Thoracic aorta (tissue), 2 donors: ENCODE data around the gene PTGDR2. TPM values are rescaled to one million over a fixed set of nuclear protein-coding genes. Genes with fewer than 3 reads are reported as not detected.
A peak's percentile ranks its signal among the peaks of the same experiment; 100 is the strongest.

ENCODE experiments used
- ATAC-seq: fragments of 150-250 bp; one replicate; pipeline ENCODE4 v1.8.0; 2017; ENCODE audit warnings: low read depth; ENCODE audit not compliant: insufficient number of reproducible peaks, low FRiP score
- DNase-seq: peaks from one replicate; pipeline ENCODE4 v3.0.0-alpha.2; 2020; ENCODE audit warnings: low spot score
- H3K27ac ChIP-seq, 2 donors: fragments of 200-600 bp; sonication (generic); 1 replicate in 1 of 2; 2 replicates in 1 of 2; pipeline ENCODE4 v1.5.1; 2016; ENCODE audit warnings: mild to moderate bottlenecking in 2 of 2, moderate library complexity in 2 of 2
- H3K27me3 ChIP-seq: fragments of 200-600 bp; sonication (generic); replicated peaks from 2 replicates; pipeline ENCODE4 v1.6.0; 2016; ENCODE audit warnings: mild to moderate bottlenecking; ENCODE audit not compliant: insufficient read depth
- H3K36me3 ChIP-seq: fragments of 200-600 bp; sonication (generic); one replicate; pipeline ENCODE4 v1.5.1; 2016
- H3K4me1 ChIP-seq, 2 donors: fragments of 200-600 bp; sonication (generic); 1 replicate in 1 of 2; 2 replicates in 1 of 2; pipeline versions ENCODE4 v1.5.1 to v1.6.0; 2016; ENCODE audit warnings: low read depth in 2 of 2, mild to moderate bottlenecking in 1 of 2; ENCODE audit not compliant: control insufficient read depth in 1 of 2
- H3K4me3 ChIP-seq: fragments of 200-600 bp; sonication (generic); 2 replicates; pipeline ENCODE4 v1.5.1; 2016; ENCODE audit warnings: mild to moderate bottlenecking
- H3K9me3 ChIP-seq: fragments of 200-600 bp; sonication (generic); 2 replicates; pipeline ENCODE4 v1.5.1; 2016
- total RNA-seq, 2 donors: library from RNA; depleted of rRNA; stranded (reverse); fragments of >200 nt; gene quantifications; one replicate each; pipeline versions ENCODE4 v1.1.0 to v1.2.3, GENCODE V29; 2016
- TF ChIP-seq, protein P1 (sequence below): fragments of 200-600 bp; sonication (generic); IDR thresholded peaks from one replicate; pipeline ENCODE4 v1.5.1; 2019; ENCODE audit warnings: antibody characterized with exemption

The PTGDR2 gene
- total RNA-seq: under 1 TPM; 0.21 to 0.68 TPM

DNA sequence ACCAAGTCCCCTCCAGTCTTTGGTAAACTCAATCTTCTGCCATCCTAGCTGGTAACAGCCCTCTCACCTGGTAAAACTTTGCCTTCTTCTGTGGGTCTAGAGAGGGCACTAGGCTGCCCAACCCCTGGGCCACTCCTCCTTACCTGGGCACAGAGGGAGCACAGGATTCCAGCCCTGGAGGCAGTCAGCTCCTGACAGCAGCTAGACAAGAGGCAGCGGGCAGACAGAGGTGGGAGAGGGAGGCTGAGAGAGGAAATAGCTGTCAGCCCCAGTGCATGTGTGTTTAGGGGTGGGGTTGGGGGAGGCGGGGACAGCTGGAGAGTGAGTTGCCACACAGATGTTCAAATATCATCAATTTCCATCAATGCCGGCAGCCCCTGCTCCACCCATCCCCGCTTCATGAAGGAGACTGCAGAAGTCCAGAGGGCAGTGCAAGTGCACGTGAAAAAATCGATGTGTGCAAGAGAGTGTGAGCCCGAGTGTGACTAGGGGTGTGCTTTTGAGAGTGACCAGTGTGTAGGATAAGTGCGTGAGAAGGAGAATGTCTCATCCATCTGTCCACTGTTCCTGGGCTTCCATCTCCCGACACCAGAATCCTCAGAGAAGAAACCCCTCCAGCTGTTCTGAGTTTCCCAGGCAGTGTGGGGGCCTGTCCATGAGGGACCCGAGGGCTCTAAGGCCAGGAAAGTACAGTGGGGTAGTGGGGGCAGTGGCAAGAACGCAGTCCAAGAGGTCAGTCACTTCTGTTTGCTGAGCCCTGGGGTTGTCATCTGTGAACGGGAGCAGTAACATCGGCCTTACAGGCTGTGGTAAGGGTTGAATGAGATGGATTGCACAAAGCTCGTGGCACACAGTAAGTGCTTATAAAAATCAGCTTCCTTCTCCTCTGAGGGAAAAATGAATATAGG is at the start of gene PTGDR2:
PTGDR2 (minus strand) TSS at position 225 of the 908 bp plus-strand sequence. CDS start 2,228 bp downstream, outside the sequence.
- Histone ChIP-seq H3K27me3 (no peaks in the 10 kb centered on the region), H3K36me3 (peaks cover 4% of the 10 kb centered on the region), H3K27ac (no peak within 1 kb of the TSS), H3K4me3 (no peak within 1 kb of the TSS), H3K9me3 (no peaks in the 10 kb centered on the region), H3K4me1 (no peaks in the 10 kb centered on the region)
- no peak for DNase-seq
- TF ChIP-seq, protein P1, sequence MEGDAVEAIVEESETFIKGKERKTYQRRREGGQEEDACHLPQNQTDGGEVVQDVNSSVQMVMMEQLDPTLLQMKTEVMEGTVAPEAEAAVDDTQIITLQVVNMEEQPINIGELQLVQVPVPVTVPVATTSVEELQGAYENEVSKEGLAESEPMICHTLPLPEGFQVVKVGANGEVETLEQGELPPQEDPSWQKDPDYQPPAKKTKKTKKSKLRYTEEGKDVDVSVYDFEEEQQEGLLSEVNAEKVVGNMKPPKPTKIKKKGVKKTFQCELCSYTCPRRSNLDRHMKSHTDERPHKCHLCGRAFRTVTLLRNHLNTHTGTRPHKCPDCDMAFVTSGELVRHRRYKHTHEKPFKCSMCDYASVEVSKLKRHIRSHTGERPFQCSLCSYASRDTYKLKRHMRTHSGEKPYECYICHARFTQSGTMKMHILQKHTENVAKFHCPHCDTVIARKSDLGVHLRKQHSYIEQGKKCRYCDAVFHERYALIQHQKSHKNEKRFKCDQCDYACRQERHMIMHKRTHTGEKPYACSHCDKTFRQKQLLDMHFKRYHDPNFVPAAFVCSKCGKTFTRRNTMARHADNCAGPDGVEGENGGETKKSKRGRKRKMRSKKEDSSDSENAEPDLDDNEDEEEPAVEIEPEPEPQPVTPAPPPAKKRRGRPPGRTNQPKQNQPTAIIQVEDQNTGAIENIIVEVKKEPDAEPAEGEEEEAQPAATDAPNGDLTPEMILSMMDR: no peak
- no peak for ATAC-seq

DNA sequence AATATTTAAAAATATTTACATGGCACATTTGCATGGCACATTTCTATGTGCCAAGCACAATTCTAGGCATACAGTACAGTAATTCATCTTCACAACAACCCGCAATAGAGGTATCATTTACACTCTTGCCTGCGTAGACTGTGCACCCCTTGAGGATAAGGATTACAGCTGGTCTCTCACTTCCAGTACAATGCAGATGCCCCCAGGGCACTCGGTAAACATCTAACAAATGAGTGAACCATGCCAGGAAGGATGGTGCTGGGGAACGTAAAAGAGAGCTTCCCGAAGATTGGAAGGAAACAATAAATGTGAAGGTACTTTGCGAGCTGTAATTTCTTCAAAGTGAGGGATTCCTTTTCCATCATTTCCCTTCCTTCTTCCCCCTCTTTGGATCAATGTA is 49.3 kb upstream of the PTGDR2 start:
- Histone ChIP-seq H3K27me3 (no peaks in the 10 kb centered on the region), H3K4me1 (peaks cover 10 to 21% of the 10 kb centered on the region in 2 donors), H3K27ac (peak overlapping the region in 1 of 2 donors; percentile 92), H3K9me3 (no peaks in the 10 kb centered on the region), H3K4me3 (peak overlapping the region; percentile 89), H3K36me3 (peaks cover 31% of the 10 kb centered on the region)
- DNase-seq (no peak), ATAC-seq (no peak)
- TF ChIP-seq, protein P1: no peak

DNA sequence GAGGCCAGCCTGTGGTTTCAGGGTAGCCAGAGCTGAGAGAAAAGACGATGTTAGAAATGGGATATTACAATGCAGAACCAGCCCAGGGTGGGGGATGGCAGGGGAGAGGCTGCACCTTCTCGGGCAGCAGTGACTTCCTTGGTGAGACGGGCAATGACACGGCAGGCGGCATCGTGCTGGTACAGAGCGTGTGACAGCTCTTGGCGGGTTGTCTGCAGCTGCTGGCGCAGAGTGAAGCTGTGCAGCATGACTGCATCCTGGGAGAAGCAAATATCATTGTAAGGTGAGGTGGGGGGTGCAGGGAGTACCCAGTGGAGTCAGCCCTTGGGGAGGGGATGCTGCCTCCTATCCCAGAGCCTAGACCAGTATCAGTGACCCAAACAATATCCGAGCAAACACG is 46.9 kb upstream of the PTGDR2 start:
- ATAC-seq (no peak), DNase-seq (no peak)
- H3K4me1 ChIP-seq: peaks cover 10 to 21% of the 10 kb centered on the region in 2 donors
- TF ChIP-seq, protein P1: no peak
- no peaks in the 10 kb centered on the region for H3K27me3 ChIP-seq
- H3K9me3 ChIP-seq: no peaks in the 10 kb centered on the region
- H3K27ac ChIP-seq: no peak overlapping the region
- no peak overlapping the region for H3K4me3 ChIP-seq
- H3K36me3 ChIP-seq: peaks cover 46% of the 10 kb centered on the region

DNA sequence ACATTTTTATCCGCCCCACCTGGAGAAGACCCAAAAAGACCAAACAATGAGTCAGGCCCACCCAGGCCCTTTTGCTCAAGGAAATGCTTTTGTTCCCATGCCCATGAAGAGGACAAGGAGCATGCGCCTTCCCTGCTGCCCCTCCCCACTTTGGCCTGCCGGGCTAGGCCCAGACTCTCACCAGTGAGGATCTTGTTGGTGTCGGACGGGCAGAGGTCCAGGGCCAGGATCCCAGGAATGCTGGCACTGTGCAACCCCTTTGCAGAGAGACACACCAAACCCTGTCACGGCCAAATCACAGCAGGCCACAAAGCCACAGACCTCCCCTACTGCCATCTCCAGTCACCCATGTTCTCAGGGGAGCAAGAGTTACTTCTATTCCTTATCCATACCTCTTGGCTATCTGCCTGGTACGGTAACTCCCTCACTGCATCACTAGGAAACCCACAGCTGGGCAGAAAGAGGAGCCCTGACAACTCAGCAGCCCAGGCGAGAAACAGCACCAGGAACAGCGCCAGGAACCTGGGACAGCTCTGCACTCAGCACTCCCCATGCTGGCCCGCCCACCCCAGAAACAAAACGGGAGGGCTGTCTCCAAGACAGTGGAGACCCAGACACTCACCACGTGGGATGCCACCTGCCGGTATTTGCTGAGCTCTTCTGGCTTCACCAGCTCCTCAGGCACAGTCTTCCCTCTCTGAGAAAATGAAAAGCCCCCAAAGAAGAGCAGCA is 45.1 kb upstream of the PTGDR2 start:
- TF ChIP-seq, protein P1: no peak
- no peak for DNase-seq
- H3K4me1 ChIP-seq: peaks cover 10 to 16% of the 10 kb centered on the region in 2 donors
- no peak overlapping the region for H3K4me3 ChIP-seq
- ATAC-seq: no peak
- peaks cover 60% of the 10 kb centered on the region for H3K36me3 ChIP-seq
- H3K9me3 ChIP-seq: no peaks in the 10 kb centered on the region
- no peak overlapping the region for H3K27ac ChIP-seq
- no peaks in the 10 kb centered on the region for H3K27me3 ChIP-seq

DNA sequence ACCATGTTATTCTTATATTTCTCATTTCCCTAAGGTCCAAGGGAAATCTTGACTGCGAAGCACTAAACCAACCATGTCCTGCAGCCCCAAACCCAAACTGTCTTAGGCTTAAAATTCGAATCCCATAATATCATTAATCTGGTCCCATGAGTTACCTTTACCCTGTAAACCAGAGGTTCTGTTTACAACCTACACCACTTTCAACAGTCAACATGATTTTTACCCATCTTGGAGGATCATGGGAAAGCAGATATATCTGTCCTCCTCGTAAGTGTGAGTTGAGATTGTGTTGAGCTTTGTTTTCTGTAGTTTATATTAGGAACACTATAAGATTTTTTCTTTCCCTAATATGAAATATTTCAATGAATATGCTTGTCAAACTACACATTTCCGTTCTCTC is 44.2 kb upstream of the PTGDR2 start:
- Histone ChIP-seq H3K27me3 (no peaks in the 10 kb centered on the region), H3K4me1 (peaks cover 6 to 8% of the 10 kb centered on the region in 2 donors), H3K4me3 (no peak overlapping the region), H3K27ac (no peak overlapping the region), H3K9me3 (no peaks in the 10 kb centered on the region), H3K36me3 (peaks cover 60% of the 10 kb centered on the region)
- no peak for ATAC-seq
- TF ChIP-seq, protein P1: no peak
- no peak for DNase-seq
